ENCODE measurements around the gene DIPK1A.

DIPK1A gene

DNA sequence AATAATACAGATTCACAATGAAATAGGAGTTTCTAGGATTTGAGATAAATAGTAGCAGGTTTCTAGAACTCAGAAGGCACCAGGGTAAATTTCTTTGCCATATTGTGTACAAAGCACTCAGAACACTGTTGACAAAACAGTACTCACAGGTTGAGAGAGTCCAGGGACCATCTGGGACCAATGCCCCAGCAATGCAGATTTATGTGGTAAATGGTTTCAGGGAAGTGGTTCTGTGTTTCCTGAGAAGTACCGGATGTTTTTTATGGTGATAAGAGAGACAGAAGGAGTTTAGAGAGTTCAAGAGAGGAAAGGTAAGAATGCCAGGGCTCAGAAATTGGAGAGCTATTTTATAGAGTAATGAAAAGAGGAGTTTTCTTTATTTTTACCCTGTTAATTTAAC is 29.6 kb upstream of the DIPK1A start:
- no peak for DNase-seq (ENCODE audit: extremely low read depth, insufficient read length)
- H3K36me3 ChIP-seq (ENCODE audit: control insufficient read depth, insufficient read depth, low read length) = no peaks in the 10 kb centered on the region
- no peak overlapping the region for H3K4me3 ChIP-seq (replicated peaks; ENCODE audit: low read depth, low read length)
- no peaks in the 10 kb centered on the region for H3K27me3 ChIP-seq (replicated peaks; ENCODE audit: control insufficient read depth, insufficient read depth, low read length)
- TF ChIP-seq, protein P1, sequence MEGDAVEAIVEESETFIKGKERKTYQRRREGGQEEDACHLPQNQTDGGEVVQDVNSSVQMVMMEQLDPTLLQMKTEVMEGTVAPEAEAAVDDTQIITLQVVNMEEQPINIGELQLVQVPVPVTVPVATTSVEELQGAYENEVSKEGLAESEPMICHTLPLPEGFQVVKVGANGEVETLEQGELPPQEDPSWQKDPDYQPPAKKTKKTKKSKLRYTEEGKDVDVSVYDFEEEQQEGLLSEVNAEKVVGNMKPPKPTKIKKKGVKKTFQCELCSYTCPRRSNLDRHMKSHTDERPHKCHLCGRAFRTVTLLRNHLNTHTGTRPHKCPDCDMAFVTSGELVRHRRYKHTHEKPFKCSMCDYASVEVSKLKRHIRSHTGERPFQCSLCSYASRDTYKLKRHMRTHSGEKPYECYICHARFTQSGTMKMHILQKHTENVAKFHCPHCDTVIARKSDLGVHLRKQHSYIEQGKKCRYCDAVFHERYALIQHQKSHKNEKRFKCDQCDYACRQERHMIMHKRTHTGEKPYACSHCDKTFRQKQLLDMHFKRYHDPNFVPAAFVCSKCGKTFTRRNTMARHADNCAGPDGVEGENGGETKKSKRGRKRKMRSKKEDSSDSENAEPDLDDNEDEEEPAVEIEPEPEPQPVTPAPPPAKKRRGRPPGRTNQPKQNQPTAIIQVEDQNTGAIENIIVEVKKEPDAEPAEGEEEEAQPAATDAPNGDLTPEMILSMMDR (IDR thresholded peaks at IDR 0.05; ENCODE audit: insufficient read depth, low read length, poor library complexity, severe bottlenecking) = no peak

GRCh38 chr1:92989936-92990583 is 28.8 kb upstream of the DIPK1A start:
- no peak for DNase-seq (ENCODE audit: extremely low read depth, insufficient read length)
- no peaks in the 10 kb centered on the region for H3K27me3 ChIP-seq (replicated peaks; ENCODE audit: control insufficient read depth, insufficient read depth, low read length)
- H3K4me3 ChIP-seq (replicated peaks; ENCODE audit: low read depth, low read length) = no peak overlapping the region
- TF ChIP-seq, protein P1 (IDR thresholded peaks at IDR 0.05; ENCODE audit: insufficient read depth, low read length, poor library complexity, severe bottlenecking) = no peak
- H3K36me3 ChIP-seq (ENCODE audit: control insufficient read depth, insufficient read depth, low read length) = no peaks in the 10 kb centered on the region

- TF ChIP-seq, protein P1 (IDR thresholded peaks at IDR 0.05; ENCODE audit: insufficient read depth, low read length, poor library complexity, severe bottlenecking) = no peak
- DNase-seq (ENCODE audit: extremely low read depth, insufficient read length) = no peak
- Histone ChIP-seq H3K4me3 (replicated peaks; ENCODE audit: low read depth, low read length) (no peak overlapping the region), H3K27me3 (replicated peaks; ENCODE audit: control insufficient read depth, insufficient read depth, low read length) (no peaks in the 10 kb centered on the region), H3K36me3 (ENCODE audit: control insufficient read depth, insufficient read depth, low read length) (no peaks in the 10 kb centered on the region)
Measured at GRCh38 chr1:92989253-92989652, 28.0 kb upstream of the DIPK1A start.

GRCh38 chr1:92987462-92987861 is 26.2 kb upstream of the DIPK1A start:
- TF ChIP-seq, protein P1 (IDR thresholded peaks at IDR 0.05; ENCODE audit: insufficient read depth, low read length, poor library complexity, severe bottlenecking) = no peak
- DNase-seq (ENCODE audit: extremely low read depth, insufficient read length) = no peak
- Histone ChIP-seq H3K4me3 (replicated peaks; ENCODE audit: low read depth, low read length) (no peak overlapping the region), H3K36me3 (ENCODE audit: control insufficient read depth, insufficient read depth, low read length) (no peaks in the 10 kb centered on the region), H3K27me3 (replicated peaks; ENCODE audit: control insufficient read depth, insufficient read depth, low read length) (no peaks in the 10 kb centered on the region)

DNA sequence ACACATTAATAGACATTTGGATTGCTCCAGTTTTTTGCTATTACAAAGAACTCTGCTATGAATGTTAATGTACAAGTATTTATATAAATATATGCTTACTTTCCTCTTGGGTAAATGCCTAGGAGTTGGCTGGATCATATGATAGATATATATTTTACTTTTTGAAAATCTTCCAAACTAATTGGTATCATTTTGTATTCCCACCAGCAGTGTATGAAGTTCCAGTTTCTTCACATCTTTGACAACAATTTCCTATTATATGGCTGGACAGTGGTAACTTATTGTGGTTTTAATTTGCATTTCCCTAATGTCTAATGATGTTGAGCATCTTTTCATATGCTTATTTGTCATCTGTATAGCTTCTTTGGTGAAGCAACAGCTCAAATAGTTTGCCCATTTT is 23.8 kb upstream of the DIPK1A start:
- Histone ChIP-seq H3K36me3 (ENCODE audit: control insufficient read depth, insufficient read depth, low read length) (no peaks in the 10 kb centered on the region), H3K4me3 (replicated peaks; ENCODE audit: low read depth, low read length) (no peak overlapping the region), H3K27me3 (replicated peaks; ENCODE audit: control insufficient read depth, insufficient read depth, low read length) (no peaks in the 10 kb centered on the region)
- DNase-seq (ENCODE audit: extremely low read depth, insufficient read length) = no peak
- TF ChIP-seq, protein P1 (IDR thresholded peaks at IDR 0.05; ENCODE audit: insufficient read depth, low read length, poor library complexity, severe bottlenecking) = no peak
